Memory B cell (primary cell): Measurements from ENCODE around the gene MICAL3.

Experiments
- ATAC-seq: fragments of 150-1000 bp; cut with Tn5 transposase; 2 replicates; pipeline ENCODE4 v1.10.0; 2021; ENCODE audit warnings: low read depth, mild to moderate bottlenecking, moderate library complexity
- DNase-seq, 2 donors: peaks; one replicate each; pipeline ENCODE4 v3.0.0; 2022; ENCODE audit warnings: low spot score in 2 of 2
- H3K27ac Mint-ChIP-seq: one replicate; pipeline ENCODE4 v1.8.0; 2022; ENCODE audit warnings: mild to moderate bottlenecking, moderate library complexity, mixed read lengths
- H3K27me3 Mint-ChIP-seq: one replicate; pipeline ENCODE4 v1.8.0; 2022; ENCODE audit warnings: mixed read lengths
- H3K36me3 Mint-ChIP-seq: one replicate; pipeline ENCODE4 v1.8.0; 2022; ENCODE audit warnings: mild to moderate bottlenecking, mixed read lengths
- H3K4me1 Mint-ChIP-seq: one replicate; pipeline ENCODE4 v1.8.0; 2022; ENCODE audit warnings: mixed read lengths
- H3K4me3 Mint-ChIP-seq: one replicate; pipeline ENCODE4 v1.8.0; 2022; ENCODE audit warnings: mild to moderate bottlenecking, moderate library complexity, mixed read lengths
- H3K9me3 Mint-ChIP-seq: one replicate; pipeline ENCODE4 v1.8.0; 2022; ENCODE audit warnings: mixed read lengths

Gene MICAL3

DNA sequence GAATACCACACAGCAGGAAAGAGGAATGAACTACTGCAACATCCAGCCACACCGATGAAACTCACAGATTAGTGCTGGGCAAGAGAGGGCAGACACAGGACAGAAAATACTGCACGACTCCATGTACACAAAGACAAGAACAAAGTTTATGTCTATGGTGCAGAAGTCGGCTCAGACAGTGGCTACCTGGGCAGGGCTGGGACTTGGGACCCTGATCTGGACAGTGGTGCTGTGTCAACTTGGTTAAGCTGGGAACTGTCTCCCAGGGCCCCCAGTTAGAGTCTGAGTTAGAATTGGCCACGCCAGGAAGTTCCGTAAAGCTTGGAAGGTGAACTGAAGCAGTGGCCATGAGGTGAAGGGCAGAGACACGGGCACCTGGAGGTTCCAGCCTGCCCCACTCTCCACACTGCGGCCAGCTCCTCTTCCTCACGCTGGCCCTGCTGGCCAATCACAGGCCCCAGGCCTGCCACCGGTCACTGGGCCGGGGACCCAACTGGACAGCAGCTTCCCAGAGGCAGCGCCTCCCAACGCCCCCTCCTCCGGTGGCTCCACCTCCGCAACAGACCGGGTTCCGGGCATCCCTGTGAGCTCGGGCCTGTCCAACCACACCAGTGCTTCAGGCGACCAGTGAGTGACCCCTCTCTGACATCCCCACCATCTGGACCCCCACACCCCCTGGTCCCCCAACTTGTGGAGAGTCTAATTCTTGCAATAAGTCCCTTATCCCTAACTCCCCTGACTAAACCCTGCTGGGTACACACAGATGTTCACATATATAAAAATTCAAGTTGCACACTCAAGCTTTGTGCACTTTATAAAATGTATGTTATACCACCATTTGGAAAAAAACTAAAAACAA lies 93.7 kb downstream of the MICAL3 start:
- ATAC-seq (no peak), DNase-seq (no peak)
- H3K9me3 Mint-ChIP-seq: no peaks in the 10 kb centered on the region
- peaks cover 7% of the 10 kb centered on the region for H3K36me3 Mint-ChIP-seq
- H3K27ac Mint-ChIP-seq: no peak overlapping the region
- H3K27me3 Mint-ChIP-seq: no peaks in the 10 kb centered on the region
- H3K4me1 Mint-ChIP-seq: peaks cover 75% of the 10 kb centered on the region
- peak overlapping the region; percentile 6 for H3K4me3 Mint-ChIP-seq

DNA sequence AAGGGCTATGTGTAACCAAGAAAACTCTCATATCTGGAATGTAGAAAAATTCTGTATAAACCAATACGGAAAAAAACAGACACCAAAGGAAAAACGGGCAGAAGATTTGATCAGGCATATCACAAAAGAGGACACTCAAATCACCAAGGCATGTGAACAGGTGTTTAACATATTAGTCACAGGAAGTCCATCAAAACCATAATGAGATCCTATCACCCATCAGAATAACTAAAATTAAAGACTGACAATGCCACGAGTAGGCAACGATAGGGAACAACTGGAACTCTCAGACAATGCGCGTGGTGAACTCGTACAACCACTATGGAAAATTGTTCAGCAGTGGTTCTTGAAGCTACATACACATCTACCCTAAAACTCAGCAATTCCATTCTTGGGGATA lies 94.5 kb downstream of the MICAL3 start:
- Mint-ChIP-seq H3K4me1 (peaks cover 69% of the 10 kb centered on the region), H3K27ac (peak overlapping the region; percentile 47), H3K27me3 (no peaks in the 10 kb centered on the region), H3K36me3 (peaks cover 6% of the 10 kb centered on the region), H3K4me3 (no peak overlapping the region), H3K9me3 (no peaks in the 10 kb centered on the region)
- ATAC-seq (no peak), DNase-seq (no peak)

DNA sequence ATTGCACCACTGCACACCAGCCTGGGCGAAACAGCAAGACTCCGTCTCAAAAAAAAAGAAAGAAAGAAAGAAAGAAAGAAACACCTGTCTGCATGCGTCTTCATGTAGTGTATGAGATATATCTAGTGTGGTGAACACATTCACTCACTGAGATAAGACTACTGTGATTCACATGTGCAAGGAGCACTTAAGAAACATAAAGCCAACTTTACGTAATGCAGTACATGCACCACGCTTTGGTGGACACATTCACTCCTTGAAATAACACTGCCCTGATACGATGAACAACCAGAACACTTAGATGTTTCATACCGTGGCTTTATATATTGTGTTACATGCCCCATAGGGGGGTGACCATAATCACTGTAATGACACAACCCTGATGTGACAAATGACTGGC lies 96.0 kb downstream of the MICAL3 start:
- Mint-ChIP-seq H3K4me3 (no peak overlapping the region), H3K27ac (no peak overlapping the region), H3K9me3 (no peaks in the 10 kb centered on the region), H3K4me1 (peaks cover 62% of the 10 kb centered on the region), H3K36me3 (peaks cover 6% of the 10 kb centered on the region), H3K27me3 (no peaks in the 10 kb centered on the region)
- no peak for ATAC-seq
- DNase-seq: no peak

DNA sequence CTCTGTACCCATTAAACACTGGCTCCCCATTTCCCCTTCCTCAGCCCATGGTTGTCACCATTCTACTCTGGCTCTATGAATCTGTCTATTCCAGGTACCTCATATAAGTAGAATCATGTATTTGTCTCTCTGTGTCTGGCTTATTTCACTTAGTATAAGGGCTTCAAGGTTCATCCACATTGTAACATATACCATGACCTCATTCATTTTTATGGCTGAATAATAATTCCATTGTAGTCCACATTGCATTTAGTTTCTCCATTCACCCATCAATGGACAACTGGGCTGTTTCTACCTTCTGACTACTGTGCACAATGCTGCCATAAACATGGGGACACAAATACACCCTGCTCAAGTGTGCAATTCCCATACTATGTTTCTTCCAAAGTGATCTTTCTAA lies 97.3 kb downstream of the MICAL3 start:
- Mint-ChIP-seq H3K4me1 (peaks cover 61% of the 10 kb centered on the region), H3K36me3 (peaks cover 6% of the 10 kb centered on the region), H3K27me3 (no peaks in the 10 kb centered on the region), H3K9me3 (no peaks in the 10 kb centered on the region), H3K27ac (peak overlapping the region; percentile 10), H3K4me3 (no peak overlapping the region)
- ATAC-seq (no peak), DNase-seq (no peak)

DNA sequence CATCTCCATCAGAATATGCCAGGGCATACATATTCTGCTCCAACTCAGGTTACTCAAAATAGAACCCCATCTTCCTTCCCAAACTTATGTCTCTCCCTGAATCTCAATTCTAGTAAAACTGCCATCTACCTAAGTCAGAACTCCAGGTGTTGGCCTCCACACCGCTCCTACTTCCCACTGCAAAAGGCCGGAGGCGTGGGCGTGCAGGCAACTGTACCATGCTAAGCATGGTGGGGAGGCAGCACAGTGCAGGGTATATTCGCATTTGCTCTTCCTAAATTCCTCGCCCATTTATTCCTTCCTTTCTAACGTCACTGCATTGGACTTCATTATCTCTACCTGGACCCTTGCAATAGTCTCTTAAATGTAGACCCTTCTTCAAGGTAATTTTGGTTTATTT lies 97.8 kb downstream of the MICAL3 start:
- ATAC-seq: no peak
- no peaks in the 10 kb centered on the region for H3K27me3 Mint-ChIP-seq
- H3K36me3 Mint-ChIP-seq: peaks cover 2% of the 10 kb centered on the region
- H3K4me3 Mint-ChIP-seq: no peak overlapping the region
- H3K9me3 Mint-ChIP-seq: no peaks in the 10 kb centered on the region
- no peak for DNase-seq
- no peak overlapping the region for H3K27ac Mint-ChIP-seq
- peaks cover 61% of the 10 kb centered on the region for H3K4me1 Mint-ChIP-seq

DNA sequence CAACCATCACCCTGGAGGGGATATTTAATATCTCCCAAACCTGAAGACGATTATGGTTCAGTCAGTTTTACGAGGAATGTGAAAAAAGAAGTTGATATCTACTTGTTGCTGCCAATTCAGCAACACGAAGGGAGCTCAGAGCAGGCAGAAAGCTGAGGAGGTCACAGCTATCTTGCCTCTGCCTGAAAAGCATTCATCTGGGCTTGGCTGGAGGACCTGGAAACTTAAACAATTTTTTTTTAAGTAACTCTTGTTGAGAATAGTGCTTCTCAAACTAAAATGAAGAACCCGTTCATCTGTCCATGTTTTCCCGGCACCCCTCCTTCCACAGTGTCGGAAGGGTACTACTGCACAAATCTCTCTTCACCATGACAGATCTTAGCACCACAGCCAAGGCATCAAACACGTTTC lies 98.9 kb downstream of the MICAL3 start:
- Mint-ChIP-seq H3K4me1 (peaks cover 64% of the 10 kb centered on the region), H3K27ac (no peak overlapping the region), H3K9me3 (no peaks in the 10 kb centered on the region), H3K36me3 (peaks cover 2% of the 10 kb centered on the region), H3K4me3 (no peak overlapping the region), H3K27me3 (no peaks in the 10 kb centered on the region)
- no peak for DNase-seq
- ATAC-seq: no peak

DNA sequence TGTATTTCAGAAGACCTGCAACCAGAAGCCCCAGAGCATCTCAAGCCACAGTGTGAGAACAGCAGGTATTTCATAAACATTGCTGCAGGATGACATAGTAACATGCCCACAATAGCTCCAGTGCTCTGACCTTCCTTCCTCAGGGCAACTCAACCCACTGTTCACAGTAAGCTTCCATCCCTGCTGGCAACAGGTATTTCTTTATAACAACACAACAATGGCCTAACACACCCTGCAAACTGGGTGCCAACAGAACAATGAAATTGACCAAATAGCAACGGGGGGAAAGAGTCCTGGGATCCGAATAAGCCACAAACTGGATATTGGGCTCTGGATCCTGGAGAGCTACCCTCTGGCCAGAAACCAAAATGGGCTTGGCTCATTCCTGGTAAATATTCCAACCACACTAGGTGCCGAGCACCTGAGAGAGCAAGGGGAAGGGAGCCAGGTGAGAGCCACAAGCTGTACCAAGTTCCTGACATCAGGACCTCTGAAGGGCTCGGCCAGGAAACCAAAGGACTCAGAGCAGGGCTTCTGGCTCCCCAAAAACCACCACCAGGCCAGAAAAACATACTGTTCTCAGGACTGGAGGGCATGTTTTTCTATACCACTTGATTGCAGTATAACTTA lies 99.5 kb downstream of the MICAL3 start:
- H3K9me3 Mint-ChIP-seq: no peaks in the 10 kb centered on the region
- DNase-seq: no peak
- peaks cover 65% of the 10 kb centered on the region for H3K4me1 Mint-ChIP-seq

DNA sequence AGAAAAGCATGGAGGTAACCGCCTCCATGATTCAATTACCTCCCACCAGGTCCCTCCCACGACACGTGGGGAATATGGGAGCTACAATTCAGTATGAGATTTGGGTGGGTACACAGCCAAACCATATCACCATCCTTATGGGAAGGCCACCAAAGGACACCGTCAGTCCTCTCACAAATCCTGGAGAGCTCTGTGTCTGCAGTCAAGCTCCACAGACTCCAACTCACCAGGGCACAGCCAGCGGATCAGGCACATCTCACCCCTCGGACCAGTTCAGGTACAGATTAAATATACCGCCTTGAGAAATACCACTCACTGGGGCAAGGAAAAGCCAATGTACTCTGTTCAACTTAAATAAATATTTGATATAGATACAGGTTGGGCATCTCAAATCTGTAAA lies 100.3 kb downstream of the MICAL3 start:
- Mint-ChIP-seq H3K4me3 (no peak overlapping the region), H3K36me3 (no peaks in the 10 kb centered on the region), H3K27ac (no peak overlapping the region), H3K4me1 (peaks cover 64% of the 10 kb centered on the region), H3K27me3 (no peaks in the 10 kb centered on the region), H3K9me3 (no peaks in the 10 kb centered on the region)
- DNase-seq (no peak), ATAC-seq (no peak)

More for the DNA sequence above, 99.5 kb downstream of the MICAL3 start:
- Mint-ChIP-seq H3K27me3 (no peaks in the 10 kb centered on the region), H3K27ac (no peak overlapping the region), H3K36me3 (no peaks in the 10 kb centered on the region), H3K4me3 (no peak overlapping the region)
- no peak for ATAC-seq

DNA sequence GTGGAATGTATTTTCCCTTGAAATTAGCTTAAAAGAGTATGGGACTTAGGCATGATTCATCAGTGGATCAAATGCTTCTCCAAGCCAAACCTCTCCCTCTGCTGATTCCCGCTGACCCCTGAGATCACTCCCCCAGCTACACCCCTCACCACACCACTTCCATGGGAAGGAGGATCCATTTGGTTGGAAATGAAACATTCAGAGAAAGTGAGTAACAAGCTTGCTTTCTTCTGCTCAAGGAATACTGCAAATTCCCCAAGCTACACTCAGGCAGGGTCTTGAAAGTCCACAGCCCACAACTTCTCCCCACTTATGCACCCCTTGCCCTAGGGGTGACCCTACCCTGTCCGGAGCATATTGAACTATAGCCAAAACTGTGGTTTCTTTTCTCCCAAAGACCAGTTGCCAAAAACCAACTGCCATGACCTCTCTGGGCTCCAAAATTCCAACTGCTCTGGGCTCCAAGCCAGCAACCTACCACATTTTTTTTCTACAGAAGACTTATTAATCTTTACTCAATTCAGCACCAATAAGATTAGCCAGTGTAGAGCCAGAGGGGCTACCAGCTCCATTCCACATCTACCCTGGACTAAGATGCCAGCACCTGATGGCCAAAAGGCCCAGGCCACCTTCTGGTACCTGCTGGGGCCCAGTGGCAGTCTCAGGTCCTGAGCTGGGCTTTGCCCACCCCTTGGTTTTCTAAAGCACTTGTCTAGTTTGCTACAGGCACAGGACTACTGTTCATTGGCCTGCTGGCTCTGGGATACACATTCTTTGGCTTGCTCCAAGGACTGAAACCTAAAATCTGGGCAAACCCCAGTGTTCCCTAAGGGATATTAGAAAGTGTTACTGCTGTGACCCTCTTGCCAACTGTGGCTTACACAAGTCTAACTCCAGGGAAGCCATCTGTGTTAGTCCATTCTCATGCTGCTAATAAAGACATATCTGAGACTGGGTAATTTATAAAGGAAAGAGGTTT lies 101.1 kb downstream of the MICAL3 start:
- Mint-ChIP-seq H3K27ac (peak overlapping the region; percentile 48), H3K9me3 (no peaks in the 10 kb centered on the region), H3K27me3 (no peaks in the 10 kb centered on the region), H3K36me3 (no peaks in the 10 kb centered on the region), H3K4me1 (peaks cover 61% of the 10 kb centered on the region), H3K4me3 (no peak overlapping the region)
- DNase-seq: no peak
- no peak for ATAC-seq

DNA sequence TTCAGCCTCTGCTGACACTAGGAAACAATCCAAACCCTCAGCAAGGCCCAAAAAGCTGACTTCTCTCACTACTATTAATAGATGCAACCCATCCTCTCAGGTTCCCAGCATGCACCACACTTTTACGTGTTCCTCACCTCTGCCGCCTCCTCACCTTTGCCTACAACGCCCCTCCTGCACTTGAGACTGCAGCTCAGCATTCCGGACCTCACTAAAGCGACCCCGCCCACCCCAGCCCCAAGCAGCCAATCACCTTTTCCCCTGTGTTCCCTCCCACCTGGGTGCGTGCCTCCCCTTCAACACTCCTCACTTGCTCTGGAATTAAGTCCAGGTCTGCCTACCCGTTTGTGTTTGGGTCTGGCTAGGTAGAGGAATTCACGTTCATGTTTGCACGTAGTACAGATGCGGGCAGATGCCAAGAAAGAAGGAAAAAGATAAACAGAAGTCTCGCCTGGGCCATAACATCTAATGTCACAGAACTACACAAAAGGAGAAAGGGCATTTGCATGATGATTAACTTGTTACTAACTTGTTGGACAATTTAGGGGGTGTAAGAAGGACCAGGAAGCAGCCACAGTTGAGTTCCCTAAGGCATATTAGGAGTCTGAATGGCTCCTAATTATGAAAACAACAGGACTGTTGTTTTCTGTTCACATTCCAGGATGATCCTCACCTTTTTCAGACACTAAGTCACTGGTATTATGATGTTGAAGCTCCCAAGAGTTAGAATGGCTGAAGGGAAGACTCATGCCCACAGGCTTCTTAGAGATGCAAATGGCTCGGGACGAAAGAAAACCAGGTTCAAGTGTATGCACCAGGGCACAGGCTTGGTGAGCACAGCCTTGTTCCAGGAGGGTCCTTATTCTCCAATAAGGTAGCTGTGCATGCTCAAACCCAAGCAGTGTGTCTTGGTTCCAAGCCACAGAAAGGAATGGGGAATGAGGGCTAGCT lies 102.2 kb downstream of the MICAL3 start:
- H3K27ac Mint-ChIP-seq: peak overlapping the region; percentile 81
- H3K9me3 Mint-ChIP-seq: no peaks in the 10 kb centered on the region
- no peak for DNase-seq
- no peak overlapping the region for H3K4me3 Mint-ChIP-seq
- no peaks in the 10 kb centered on the region for H3K27me3 Mint-ChIP-seq
- H3K36me3 Mint-ChIP-seq: no peaks in the 10 kb centered on the region
- no peak for ATAC-seq
- peaks cover 54% of the 10 kb centered on the region for H3K4me1 Mint-ChIP-seq

DNA sequence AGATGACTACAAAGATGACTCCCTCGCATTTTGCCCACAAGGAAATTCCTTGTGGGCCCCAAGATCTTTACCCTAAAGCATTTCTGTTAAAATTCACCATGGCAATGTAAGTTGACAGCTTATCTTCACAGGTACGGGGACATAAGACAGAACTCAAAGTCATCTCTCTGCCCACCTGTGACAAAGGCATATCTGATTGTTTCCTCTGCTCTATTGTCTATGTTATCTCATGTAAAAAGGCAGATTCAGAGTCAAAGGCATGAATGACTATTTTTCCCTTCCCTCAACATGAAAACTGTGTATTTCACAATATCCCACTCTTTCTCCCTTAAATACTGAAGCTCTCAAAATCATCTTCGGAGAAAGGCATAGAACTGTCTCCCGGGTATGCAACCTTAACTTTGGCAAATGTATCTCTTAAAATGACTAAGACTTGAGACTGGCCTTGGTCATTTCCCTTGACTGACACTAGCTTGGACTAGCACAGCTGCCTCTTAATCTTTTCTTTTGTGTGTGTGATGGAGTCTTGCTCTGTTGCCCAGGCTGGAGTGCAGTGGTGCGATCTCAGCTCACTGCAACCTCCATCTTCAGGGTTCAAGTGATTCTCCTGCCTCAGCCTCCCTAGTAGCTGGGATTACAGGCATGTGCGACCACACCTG lies 103.2 kb downstream of the MICAL3 start:
- Mint-ChIP-seq H3K27me3 (no peaks in the 10 kb centered on the region), H3K36me3 (no peaks in the 10 kb centered on the region), H3K4me3 (peak overlapping the region; percentile 36), H3K4me1 (peaks cover 44% of the 10 kb centered on the region), H3K27ac (peak overlapping the region; percentile 81), H3K9me3 (no peaks in the 10 kb centered on the region)
- no peak for DNase-seq
- no peak for ATAC-seq

DNA sequence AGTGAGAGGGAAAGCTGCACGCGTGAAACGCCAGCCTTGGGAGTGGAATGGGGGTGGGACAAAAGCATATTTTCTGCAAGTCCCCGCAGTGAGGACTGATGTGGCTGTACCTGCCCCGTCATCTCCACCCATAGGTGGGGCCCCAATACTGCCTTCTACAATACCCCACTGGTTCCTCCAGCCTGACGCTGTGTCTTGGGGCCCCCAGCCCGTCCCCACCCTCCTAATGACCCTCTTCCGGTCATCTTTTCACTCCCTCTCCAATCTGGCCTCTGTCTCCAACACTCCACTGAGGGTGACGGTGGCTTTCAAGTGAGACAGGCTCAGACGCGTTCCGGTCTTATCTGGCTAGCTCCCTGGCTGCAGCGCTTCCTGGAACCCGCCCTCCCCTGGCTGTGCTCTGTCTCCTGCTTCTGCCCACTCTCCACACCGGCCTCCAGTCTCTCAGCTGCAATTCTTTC lies 104.2 kb downstream of the MICAL3 start:
- Mint-ChIP-seq H3K27ac (peak overlapping the region; percentile 81), H3K36me3 (no peaks in the 10 kb centered on the region), H3K4me3 (peak overlapping the region; percentile 36), H3K27me3 (no peaks in the 10 kb centered on the region), H3K4me1 (peaks cover 39% of the 10 kb centered on the region), H3K9me3 (no peaks in the 10 kb centered on the region)
- no peak for DNase-seq
- peak; percentile 75 for ATAC-seq
